Measurements from ENCODE around the gene TMEM19. TPM values are rescaled to one million over a fixed set of nuclear protein-coding genes. Genes with fewer than 3 reads are reported as not detected.
A peak's percentile ranks its signal among the peaks of the same experiment; 100 is the strongest.

The TMEM19 gene
- total RNA-seq, 1 donor from 2014 or later: 20.2 TPM

GRCh38 chr12:71661977-71662530 lies 23.8 kb upstream of the TMEM19 start:
- H3K27me3 Mint-ChIP-seq (ENCODE audit: low read depth): no peaks in the 10 kb centered on the region
- DNase-seq (ENCODE audit: low spot score in 2 of 2, unreplicated experiment in 2 of 2): no peak

GRCh38 chr12:71662849-71663560 lies 22.9 kb upstream of the TMEM19 start:
- H3K27me3 Mint-ChIP-seq (ENCODE audit: low read depth): no peaks in the 10 kb centered on the region
- peak; percentile 58 to 78 for DNase-seq (ENCODE audit: low spot score in 2 of 2, unreplicated experiment in 2 of 2)
- no peak for TF ChIP-seq CTCF (IDR thresholded peaks at IDR 0.05; ENCODE audit: unreplicated experiment)
- H3K9me3 Mint-ChIP-seq: no peaks in the 10 kb centered on the region
- H3K4me1 Mint-ChIP-seq: peaks cover 23% of the 10 kb centered on the region
- peak overlapping the region; percentile 91 for H3K4me3 Mint-ChIP-seq
- H3K27ac Mint-ChIP-seq: peak overlapping the region; percentile 100
- H3K36me3 Mint-ChIP-seq: peaks cover 18% of the 10 kb centered on the region

More at GRCh38 chr12:71661977-71662530, 23.8 kb upstream of the TMEM19 start:
- peak overlapping the region; percentile 100 for H3K27ac Mint-ChIP-seq
- peaks cover 20% of the 10 kb centered on the region for H3K36me3 Mint-ChIP-seq
- H3K9me3 Mint-ChIP-seq: no peaks in the 10 kb centered on the region
- H3K4me3 Mint-ChIP-seq: peak overlapping the region; percentile 91
- H3K4me1 Mint-ChIP-seq: peaks cover 23% of the 10 kb centered on the region
- TF ChIP-seq CTCF (IDR thresholded peaks at IDR 0.05; ENCODE audit: unreplicated experiment): no peak

- DNase-seq (ENCODE audit: low spot score in 2 of 2, unreplicated experiment in 2 of 2): peak; percentile 82 to 88
- Mint-ChIP-seq H3K9me3 (no peaks in the 10 kb centered on the region), H3K4me3 (peak within 1 kb of the TSS; percentile 91), H3K27me3 (ENCODE audit: low read depth) (no peaks in the 10 kb centered on the region), H3K4me1 (peaks cover 23% of the 10 kb centered on the region), H3K27ac (peak within 1 kb of the TSS; percentile 100), H3K36me3 (peaks cover 14% of the 10 kb centered on the region)
- no peak for TF ChIP-seq CTCF (IDR thresholded peaks at IDR 0.05; ENCODE audit: unreplicated experiment)
These were observed 22.1 kb upstream of the TMEM19 start, which contains the start of the genes THAP2 and ZFC3H1 for GRCh38 chr12:71663561-71664410. Gene THAP2 (plus strand): TSS chr12:71664301. CDS start chr12:71664510, 209 bp downstream. Gene ZFC3H1 (minus strand): TSS chr12:71663848. CDS start chr12:71663610, 238 bp downstream.

GRCh38 chr12:71664411-71665089 lies 21.3 kb upstream of the TMEM19 start:
- H3K4me1 Mint-ChIP-seq: peaks cover 23% of the 10 kb centered on the region
- H3K4me3 Mint-ChIP-seq: peak overlapping the region; percentile 91
- no peaks in the 10 kb centered on the region for H3K9me3 Mint-ChIP-seq
- peaks cover 6% of the 10 kb centered on the region for H3K36me3 Mint-ChIP-seq
- H3K27me3 Mint-ChIP-seq (ENCODE audit: low read depth): no peaks in the 10 kb centered on the region
- no peak for TF ChIP-seq CTCF (IDR thresholded peaks at IDR 0.05; ENCODE audit: unreplicated experiment)
- H3K27ac Mint-ChIP-seq: peak overlapping the region; percentile 100
- no peak for DNase-seq (ENCODE audit: low spot score in 2 of 2, unreplicated experiment in 2 of 2)

- no peak for TF ChIP-seq CTCF (IDR thresholded peaks at IDR 0.05; ENCODE audit: unreplicated experiment)
- no peaks in the 10 kb centered on the region for H3K9me3 Mint-ChIP-seq
- peaks cover 5% of the 10 kb centered on the region for H3K36me3 Mint-ChIP-seq
These were observed 20.8 kb upstream of the TMEM19 start for GRCh38 chr12:71665090-71665463.

More at GRCh38 chr12:71665090-71665463, 20.8 kb upstream of the TMEM19 start:
- H3K27me3 Mint-ChIP-seq (ENCODE audit: low read depth): no peaks in the 10 kb centered on the region
- no peak for DNase-seq (ENCODE audit: low spot score in 2 of 2, unreplicated experiment in 2 of 2)
- peak overlapping the region; percentile 100 for H3K27ac Mint-ChIP-seq
- H3K4me3 Mint-ChIP-seq: peak overlapping the region; percentile 91
- peaks cover 23% of the 10 kb centered on the region for H3K4me1 Mint-ChIP-seq
